HepG2 (cell line): ENCODE measurements around the gene CBLC. TPM values are rescaled to one million over a fixed set of nuclear protein-coding genes. Genes with fewer than 3 reads are reported as not detected.

Source experiments
- ARNTL ChIP-seq: sonication (generic); formaldehyde crosslinking; IDR thresholded peaks from 2 replicates; pipeline ENCODE4 v1.4.0; 2020; ENCODE audit warnings: mild to moderate bottlenecking, missing genetic modification reagents
- CREM ChIP-seq, 2 experiments: sonication (generic) in 1 of 2; formaldehyde crosslinking in 1 of 2; IDR thresholded peaks; 2 replicates each; pipeline versions ENCODE4 v1.4.0 to v1.6.1; 2016 to 2020; ENCODE audit warnings: antibody characterized with exemption in 1 of 2, mild to moderate bottlenecking in 1 of 2, missing genetic modification reagents in 1 of 2
- ELF3 ChIP-seq: IDR thresholded peaks from 2 replicates; pipeline ENCODE4 v1.6.1; 2016; ENCODE audit warnings: missing genetic modification reagents, missing compliant biosample characterization
- ERF ChIP-seq: IDR thresholded peaks from 2 replicates; pipeline ENCODE4 v1.6.1; 2018; ENCODE audit warnings: missing biosample characterization, missing genetic modification reagents
- ETV5 ChIP-seq: IDR thresholded peaks from 2 replicates; pipeline ENCODE4 v1.6.1; 2018; ENCODE audit warnings: missing biosample characterization, missing genetic modification reagents, inconsistent platforms, borderline replicate concordance
- FOXO1 ChIP-seq: sonication (generic); formaldehyde crosslinking; IDR thresholded peaks from 2 replicates; pipeline ENCODE4 v1.4.0; 2020; ENCODE audit warnings: missing genetic modification reagents
- GABPB1 ChIP-seq: IDR thresholded peaks from 2 replicates; pipeline ENCODE4 v1.6.1; 2016; ENCODE audit warnings: mild to moderate bottlenecking, missing genetic modification reagents, moderate library complexity, missing compliant biosample characterization
- HMG20B ChIP-seq: conservative IDR thresholded peaks from 2 replicates; pipeline ENCODE4 v1.6.1; 2016; ENCODE audit warnings: missing genetic modification reagents, missing compliant biosample characterization
- KAT7 ChIP-seq: IDR thresholded peaks from 2 replicates; pipeline ENCODE4 v1.6.1; 2018; ENCODE audit warnings: borderline replicate concordance, missing compliant biosample characterization
- MEIS1 ChIP-seq: sonication (generic); formaldehyde crosslinking; IDR thresholded peaks from 2 replicates; pipeline ENCODE4 v1.9.0; 2021; ENCODE audit warnings: mild to moderate bottlenecking, missing genetic modification reagents, moderate library complexity, borderline replicate concordance
- NFE2L1 ChIP-seq: sonication (generic); formaldehyde crosslinking; IDR thresholded peaks from 2 replicates; pipeline ENCODE4 v1.4.0; 2020; ENCODE audit warnings: missing genetic modification reagents, mild to moderate bottlenecking, borderline replicate concordance
- PITX1 ChIP-seq: sonication (generic); formaldehyde crosslinking; IDR thresholded peaks from 2 replicates; pipeline ENCODE4 v1.5.1; 2020; ENCODE audit warnings: mild to moderate bottlenecking, missing genetic modification reagents
- RFX5 ChIP-seq: IDR thresholded peaks from 2 replicates; pipeline ENCODE4 v1.6.1; 2011; ENCODE audit warnings: low read depth, low read length, improper control_type of control experiment
- STAG1 ChIP-seq: sonication (generic); formaldehyde crosslinking; IDR thresholded peaks from 2 replicates; pipeline ENCODE4 v1.4.0; 2020; ENCODE audit warnings: missing genetic modification reagents
- TBP ChIP-seq: sonication (generic); formaldehyde crosslinking; IDR thresholded peaks from 2 replicates; pipeline ENCODE4 v1.5.0; 2020; ENCODE audit warnings: missing genetic modification reagents
- TEAD3 ChIP-seq: optimal IDR thresholded peaks from 2 replicates; pipeline ENCODE3; 2016; ENCODE audit warnings: borderline replicate concordance
- THAP11 ChIP-seq: IDR thresholded peaks from 2 replicates; pipeline ENCODE4 v1.6.1; 2016; ENCODE audit warnings: missing biosample characterization, missing genetic modification reagents
- polyA plus RNA-seq, 8 experiments: library from polyadenylated mRNA; depleted of rRNA in 3 of 8; stranded (reverse) in 7 of 8; unstranded in 1 of 8; fragments of >200 nt; fragmentation: Illumina TruSeq in 4 of 8; extraction: Trizol in 4 of 8; gene quantifications; 2 replicates each; pipeline versions ENCODE4 v1.2.1 to v1.2.3, GENCODE V29; 2011 to 2016; ENCODE audit warnings: low read depth in 4 of 8, missing spikeins in 1 of 8, mixed read lengths in 1 of 8; ENCODE audit not compliant: insufficient read depth in 1 of 8
- total RNA-seq, 5 experiments: library from RNA; depleted of rRNA; stranded (reverse); fragments of >200 nt; fragmentation: Illumina TruSeq; extraction: Trizol; gene quantifications; 2 replicates each; pipeline ENCODE4 v1.2.3, GENCODE V29; 2016; ENCODE audit warnings: low read depth in 1 of 5
- TF ChIP-seq, protein P1 (sequence below): sonication (generic); formaldehyde crosslinking; IDR thresholded peaks from 2 replicates; pipeline ENCODE4 v1.8.1; 2023; ENCODE audit warnings: missing genetic modification reagents, mild to moderate bottlenecking, borderline replicate concordance
- TF ChIP-seq, protein P2 (sequence below): fragments of 450-650 bp; IDR thresholded peaks from 2 replicates; pipeline ENCODE4 v1.6.1; 2016
- TF ChIP-seq, protein P3 (sequence below): sonication (generic); formaldehyde crosslinking; IDR thresholded peaks from 2 replicates; pipeline ENCODE4 v1.5.0; 2020; ENCODE audit warnings: mild to moderate bottlenecking, missing genetic modification reagents
- TF ChIP-seq, protein P4 (sequence below): sonication (generic); formaldehyde crosslinking; IDR thresholded peaks from 2 replicates; pipeline ENCODE4 v1.4.0; 2020; ENCODE audit warnings: missing genetic modification reagents
- TF ChIP-seq, protein P5 (sequence below): IDR thresholded peaks from 2 replicates; pipeline ENCODE4 v1.6.1; 2016
- TF ChIP-seq, protein P6 (sequence below): sonication (generic); formaldehyde crosslinking; IDR thresholded peaks from 2 replicates; pipeline ENCODE4 v1.4.0; 2020; ENCODE audit warnings: mild to moderate bottlenecking, low read depth, missing genetic modification reagents

CBLC gene
- total and polyA plus RNA-seq, 2 of the 13 experiments (the other 11 are each of a cell fraction or from before 2014, with no cell fraction given), result 1.8 to 2.6 TPM

DNA sequence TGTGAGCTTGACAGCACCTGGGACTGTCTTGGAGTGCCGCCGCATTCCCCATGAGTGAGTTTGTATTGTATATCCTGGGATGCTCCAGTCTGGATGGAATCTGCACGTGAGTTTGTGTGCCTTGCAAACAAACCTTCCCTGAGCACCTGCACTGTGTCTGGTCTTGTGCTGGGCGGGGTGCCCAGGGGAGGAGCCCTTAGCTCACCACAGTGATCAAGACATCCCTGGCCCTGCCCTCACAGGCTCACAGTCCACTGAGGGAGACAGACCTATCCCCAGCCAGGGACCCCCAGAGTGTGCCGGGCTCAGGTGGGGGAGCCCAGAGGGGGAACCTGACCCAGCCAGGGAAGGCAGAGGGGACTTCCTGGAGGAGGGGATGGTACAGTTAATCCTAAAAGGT is 29.5 kb downstream of the CBLC start (continued):
- TF ChIP-seq GABPB1 (CRISPR knock-in tag) (no peak), FOXO1 (peak; percentile 65; the same call in 1 of the 2 replicates), THAP11 (CRISPR knock-in tag) (0 out of 2 replicates have a peak, but pooled peaks have one; percentile 21), HMG20B (CRISPR knock-in tag) (0 out of 2 replicates have a peak, but pooled peaks have one; percentile 47), MEIS1 (CRISPR knock-in tag) (no peak), ERF (CRISPR knock-in tag) (0 out of 2 replicates have a peak, but pooled peaks have one; percentile 19), ELF3 (CRISPR knock-in tag) (peak; percentile 30; the same call in 1 of the 2 replicates), TBP (CRISPR knock-in tag) (no peak), RFX5 (no peak), STAG1 (CRISPR knock-in tag) (0 out of 2 replicates have a peak, but pooled peaks have one; percentile 1), ARNTL (CRISPR knock-in tag) (peak; percentile 97), PITX1 (CRISPR knock-in tag) (no peak; the same call in 1 of the 2 replicates), NFE2L1 (CRISPR knock-in tag) (no peak), CREM (IDR thresholded peaks at IDR 0.05) (no peak), CREM (CRISPR knock-in tag; IDR thresholded peaks at IDR 0.05) (no peak), KAT7 (CRISPR knock-in tag) (no peak), ETV5 (CRISPR knock-in tag) (peak; percentile 41; the same call in 1 of the 2 replicates), TEAD3 (CRISPR knock-in tag) (peak; percentile 87)
- TF ChIP-seq, protein P1, sequence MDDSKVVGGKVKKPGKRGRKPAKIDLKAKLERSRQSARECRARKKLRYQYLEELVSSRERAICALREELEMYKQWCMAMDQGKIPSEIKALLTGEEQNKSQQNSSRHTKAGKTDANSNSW (CRISPR knock-in tag), result no peak
- TF ChIP-seq, protein P2, sequence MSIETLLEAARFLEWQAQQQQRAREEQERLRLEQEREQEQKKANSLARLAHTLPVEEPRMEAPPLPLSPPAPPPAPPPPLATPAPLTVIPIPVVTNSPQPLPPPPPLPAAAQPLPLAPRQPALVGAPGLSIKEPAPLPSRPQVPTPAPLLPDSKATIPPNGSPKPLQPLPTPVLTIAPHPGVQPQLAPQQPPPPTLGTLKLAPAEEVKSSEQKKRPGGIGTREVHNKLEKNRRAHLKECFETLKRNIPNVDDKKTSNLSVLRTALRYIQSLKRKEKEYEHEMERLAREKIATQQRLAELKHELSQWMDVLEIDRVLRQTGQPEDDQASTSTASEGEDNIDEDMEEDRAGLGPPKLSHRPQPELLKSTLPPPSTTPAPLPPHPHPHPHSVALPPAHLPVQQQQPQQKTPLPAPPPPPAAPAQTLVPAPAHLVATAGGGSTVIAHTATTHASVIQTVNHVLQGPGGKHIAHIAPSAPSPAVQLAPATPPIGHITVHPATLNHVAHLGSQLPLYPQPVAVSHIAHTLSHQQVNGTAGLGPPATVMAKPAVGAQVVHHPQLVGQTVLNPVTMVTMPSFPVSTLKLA, result peak; percentile 39; the same call in 1 of the 2 replicates
- TF ChIP-seq, protein P3, sequence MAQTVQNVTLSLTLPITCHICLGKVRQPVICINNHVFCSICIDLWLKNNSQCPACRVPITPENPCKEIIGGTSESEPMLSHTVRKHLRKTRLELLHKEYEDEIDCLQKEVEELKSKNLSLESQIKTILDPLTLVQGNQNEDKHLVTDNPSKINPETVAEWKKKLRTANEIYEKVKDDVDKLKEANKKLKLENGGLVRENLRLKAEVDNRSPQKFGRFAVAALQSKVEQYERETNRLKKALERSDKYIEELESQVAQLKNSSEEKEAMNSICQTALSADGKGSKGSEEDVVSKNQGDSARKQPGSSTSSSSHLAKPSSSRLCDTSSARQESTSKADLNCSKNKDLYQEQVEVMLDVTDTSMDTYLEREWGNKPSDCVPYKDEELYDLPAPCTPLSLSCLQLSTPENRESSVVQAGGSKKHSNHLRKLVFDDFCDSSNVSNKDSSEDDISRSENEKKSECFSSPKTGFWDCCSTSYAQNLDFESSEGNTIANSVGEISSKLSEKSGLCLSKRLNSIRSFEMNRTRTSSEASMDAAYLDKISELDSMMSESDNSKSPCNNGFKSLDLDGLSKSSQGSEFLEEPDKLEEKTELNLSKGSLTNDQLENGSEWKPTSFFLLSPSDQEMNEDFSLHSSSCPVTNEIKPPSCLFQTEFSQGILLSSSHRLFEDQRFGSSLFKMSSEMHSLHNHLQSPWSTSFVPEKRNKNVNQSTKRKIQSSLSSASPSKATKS (CRISPR knock-in tag), result no peak
- TF ChIP-seq, protein P4, sequence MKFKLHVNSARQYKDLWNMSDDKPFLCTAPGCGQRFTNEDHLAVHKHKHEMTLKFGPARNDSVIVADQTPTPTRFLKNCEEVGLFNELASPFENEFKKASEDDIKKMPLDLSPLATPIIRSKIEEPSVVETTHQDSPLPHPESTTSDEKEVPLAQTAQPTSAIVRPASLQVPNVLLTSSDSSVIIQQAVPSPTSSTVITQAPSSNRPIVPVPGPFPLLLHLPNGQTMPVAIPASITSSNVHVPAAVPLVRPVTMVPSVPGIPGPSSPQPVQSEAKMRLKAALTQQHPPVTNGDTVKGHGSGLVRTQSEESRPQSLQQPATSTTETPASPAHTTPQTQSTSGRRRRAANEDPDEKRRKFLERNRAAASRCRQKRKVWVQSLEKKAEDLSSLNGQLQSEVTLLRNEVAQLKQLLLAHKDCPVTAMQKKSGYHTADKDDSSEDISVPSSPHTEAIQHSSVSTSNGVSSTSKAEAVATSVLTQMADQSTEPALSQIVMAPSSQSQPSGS, result peak; percentile 61; the same call in 1 of the 2 replicates
- TF ChIP-seq, protein P5, sequence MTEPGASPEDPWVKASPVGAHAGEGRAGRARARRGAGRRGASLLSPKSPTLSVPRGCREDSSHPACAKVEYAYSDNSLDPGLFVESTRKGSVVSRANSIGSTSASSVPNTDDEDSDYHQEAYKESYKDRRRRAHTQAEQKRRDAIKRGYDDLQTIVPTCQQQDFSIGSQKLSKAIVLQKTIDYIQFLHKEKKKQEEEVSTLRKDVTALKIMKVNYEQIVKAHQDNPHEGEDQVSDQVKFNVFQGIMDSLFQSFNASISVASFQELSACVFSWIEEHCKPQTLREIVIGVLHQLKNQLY (CRISPR knock-in tag), result peak; percentile 79
- TF ChIP-seq, protein P6, sequence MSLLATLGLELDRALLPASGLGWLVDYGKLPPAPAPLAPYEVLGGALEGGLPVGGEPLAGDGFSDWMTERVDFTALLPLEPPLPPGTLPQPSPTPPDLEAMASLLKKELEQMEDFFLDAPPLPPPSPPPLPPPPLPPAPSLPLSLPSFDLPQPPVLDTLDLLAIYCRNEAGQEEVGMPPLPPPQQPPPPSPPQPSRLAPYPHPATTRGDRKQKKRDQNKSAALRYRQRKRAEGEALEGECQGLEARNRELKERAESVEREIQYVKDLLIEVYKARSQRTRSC (CRISPR knock-in tag), result no peak
